NB4 (cell line): Measurements from ENCODE around the gene CNTNAP2.

Source experiments
- DNase-seq: peaks from one replicate; pipeline ENCODE4 v3.0.0; 2010; ENCODE audit warnings: low read depth
- H3K4me3 ChIP-seq: one replicate; pipeline ENCODE4 v1.5.1; 2011; ENCODE audit warnings: mild to moderate bottlenecking, low read depth, low read length, moderate library complexity
- CTCF ChIP-seq: IDR thresholded peaks from one replicate; pipeline ENCODE4 v1.5.1; 2012; ENCODE audit warnings: low read depth, low read length
- MAX ChIP-seq: IDR thresholded peaks from 2 replicates; pipeline ENCODE4 v1.6.1; 2011; ENCODE audit warnings: low read depth, low read length
- MYC ChIP-seq: IDR thresholded peaks from 2 replicates; pipeline ENCODE4 v1.6.1; 2011; ENCODE audit warnings: low read depth, low read length
- POLR2A ChIP-seq: IDR thresholded peaks from 2 replicates; pipeline ENCODE4 v1.6.1; 2011; ENCODE audit warnings: mild to moderate bottlenecking; ENCODE audit not compliant: insufficient read length; ENCODE audit errors: extremely low read depth

CNTNAP2 gene

GRCh38 chr7:148115308-148115707, 1998.7 kb downstream of the CNTNAP2 start:
- TF ChIP-seq MYC (no peak), MAX (no peak), POLR2A (no peak), CTCF (no peak)
- no peak for DNase-seq
- H3K4me3 ChIP-seq, result no peak overlapping the region

GRCh38 chr7:148116195-148116594, 1999.6 kb downstream of the CNTNAP2 start:
- DNase-seq, result no peak
- no peak overlapping the region for H3K4me3 ChIP-seq
- TF ChIP-seq POLR2A (no peak), MAX (no peak)

GRCh38 chr7:148116829-148117403, 2000.3 kb downstream of the CNTNAP2 start:
- DNase-seq, result no peak
- TF ChIP-seq CTCF, result no peak
- H3K4me3 ChIP-seq, result no peak overlapping the region

- no peak for DNase-seq
- TF ChIP-seq POLR2A (no peak), MYC (no peak), MAX (no peak), CTCF (no peak)
- no peak overlapping the region for H3K4me3 ChIP-seq
Observed at GRCh38 chr7:148118371-148118770, 2001.8 kb downstream of the CNTNAP2 start.

GRCh38 chr7:148121401-148121800, 2004.8 kb downstream of the CNTNAP2 start:
- no peak overlapping the region for H3K4me3 ChIP-seq
- no peak for TF ChIP-seq POLR2A
- no peak for TF ChIP-seq MYC
- no peak for TF ChIP-seq CTCF
- no peak for TF ChIP-seq MAX
- DNase-seq, result no peak

- no peak for TF ChIP-seq MAX
- TF ChIP-seq CTCF, result no peak
- TF ChIP-seq MYC, result no peak
- TF ChIP-seq POLR2A, result no peak
- no peak for DNase-seq
- no peak overlapping the region for H3K4me3 ChIP-seq
Observed at GRCh38 chr7:148121847-148122246, 2005.2 kb downstream of the CNTNAP2 start.
